Liver (tissue), 9 donors: ENCODE results near the gene GLT6D1. TPM values are rescaled to one million over a fixed set of nuclear protein-coding genes. Genes with fewer than 3 reads are reported as not detected.

Experiments used
- DNase-seq: peaks from one replicate; pipeline ENCODE4 v3.0.0-alpha.2; 2017; ENCODE audit warnings: low spot score
- H3K27ac ChIP-seq, 2 donors: one replicate each; pipeline ENCODE4 v1.7.0; 2013; ENCODE audit warnings: inconsistent platforms in 2 of 2, low read length in 2 of 2, control low read depth in 1 of 2, low read depth in 1 of 2, mild to moderate bottlenecking in 1 of 2
- H3K27me3 ChIP-seq, 4 donors: one replicate each; pipeline versions ENCODE4 v1.6.1 to v1.7.0; 2013; ENCODE audit warnings: low read length in 3 of 4, inconsistent platforms in 1 of 4, mild to moderate bottlenecking in 1 of 4, moderate library complexity in 1 of 4; ENCODE audit not compliant: control insufficient read depth in 4 of 4, insufficient read depth in 4 of 4
- H3K36me3 ChIP-seq, 4 donors: one replicate each; pipeline versions ENCODE4 v1.6.1 to v1.7.0; 2013; ENCODE audit warnings: low read length in 3 of 4, mild to moderate bottlenecking in 3 of 4, low read depth in 1 of 4, moderate library complexity in 1 of 4; ENCODE audit not compliant: control insufficient read depth in 4 of 4, insufficient read depth in 3 of 4
- H3K4me1 ChIP-seq, 4 donors: one replicate each; pipeline versions ENCODE4 v1.6.1 to v1.7.0; 2013; ENCODE audit warnings: low read length in 3 of 4, mild to moderate bottlenecking in 3 of 4, moderate library complexity in 1 of 4; ENCODE audit not compliant: control insufficient read depth in 4 of 4, insufficient read depth in 4 of 4
- H3K4me3 ChIP-seq, 3 donors: one replicate each; pipeline versions ENCODE4 v1.6.1 to v1.7.0; 2013; ENCODE audit warnings: low read length in 3 of 3, control low read depth in 1 of 3, low read depth in 1 of 3, mild to moderate bottlenecking in 1 of 3
- H3K9ac ChIP-seq, 2 donors: one replicate each; pipeline ENCODE4 v1.7.0; 2013; ENCODE audit warnings: low read length in 2 of 2, mild to moderate bottlenecking in 2 of 2, moderate library complexity in 2 of 2, control low read depth in 1 of 2, low read depth in 1 of 2
- H3K9me3 ChIP-seq, 4 donors: one replicate each; pipeline versions ENCODE4 v1.6.1 to v1.7.0; 2013; ENCODE audit warnings: low read length in 3 of 4; ENCODE audit not compliant: control insufficient read depth in 4 of 4
- ATF3 ChIP-seq: IDR thresholded peaks from 2 replicates; pipeline ENCODE4 v1.6.1; 2016; ENCODE audit warnings: antibody characterized with exemption
- CTCF ChIP-seq: fragments of 150-350 bp; IDR thresholded peaks from 2 replicates; pipeline ENCODE4 v1.5.1; 2017; ENCODE audit warnings: improper control_type of control experiment, low read depth, low read length; ENCODE audit not compliant: missing input control
- EGR1 ChIP-seq, 2 donors: IDR thresholded peaks; 2 replicates each; pipeline ENCODE4 v1.6.1; 2016 to 2018; ENCODE audit warnings: antibody characterized with exemption in 2 of 2, low read depth in 2 of 2
- FOXA1 ChIP-seq: IDR thresholded peaks from 2 replicates; pipeline ENCODE4 v1.6.1; 2016; ENCODE audit warnings: antibody characterized with exemption
- FOXA2 ChIP-seq: IDR thresholded peaks from 2 replicates; pipeline ENCODE4 v1.6.1; 2016; ENCODE audit warnings: antibody characterized with exemption
- GABPA ChIP-seq, 2 donors: IDR thresholded peaks in 1 of 2; conservative IDR thresholded peaks in 1 of 2; 2 replicates each; pipeline ENCODE4 v1.6.1; 2016; ENCODE audit warnings: antibody characterized with exemption in 2 of 2, mild to moderate bottlenecking in 1 of 2, moderate library complexity in 1 of 2
- HNF4A ChIP-seq, 2 donors: conservative IDR thresholded peaks; 2 replicates each; pipeline ENCODE4 v1.6.1; 2016; ENCODE audit warnings: antibody characterized with exemption in 2 of 2, mild to moderate bottlenecking in 2 of 2
- JUND ChIP-seq, 2 donors: IDR thresholded peaks; 2 replicates each; pipeline ENCODE4 v1.6.1; 2016; ENCODE audit warnings: antibody characterized with exemption in 2 of 2
- NR2F2 ChIP-seq: IDR thresholded peaks from 2 replicates; pipeline ENCODE4 v1.6.1; 2016; ENCODE audit warnings: antibody characterized with exemption
- RAD21 ChIP-seq, 2 donors: IDR thresholded peaks; 2 replicates each; pipeline ENCODE4 v1.6.1; 2016; ENCODE audit warnings: antibody characterized with exemption in 2 of 2, mild to moderate bottlenecking in 2 of 2
- RXRA ChIP-seq, 2 donors: IDR thresholded peaks; 2 replicates each; pipeline ENCODE4 v1.6.1; 2017 to 2018; ENCODE audit warnings: antibody characterized with exemption in 2 of 2, mild to moderate bottlenecking in 1 of 2
- SP1 ChIP-seq: IDR thresholded peaks from 2 replicates; pipeline ENCODE4 v1.6.1; 2018; ENCODE audit warnings: antibody characterized with exemption, mild to moderate bottlenecking
- TAF1 ChIP-seq: conservative IDR thresholded peaks from 2 replicates; pipeline ENCODE4 v1.6.1; 2016; ENCODE audit warnings: antibody characterized with exemption, mild to moderate bottlenecking
- YY1 ChIP-seq: IDR thresholded peaks from 2 replicates; pipeline ENCODE4 v1.6.1; 2016; ENCODE audit warnings: antibody characterized with exemption, mild to moderate bottlenecking
- WGBS: extraction: QIAGEN DNeasy Blood & Tissue Kit; methylation state at CpG from one replicate; pipeline ENCODE4 v1.1.7; 2013; 5-methylcytosine and 5-hydroxymethylcytosine counted together
- polyA plus RNA-seq, 2 donors: library from polyadenylated mRNA; stranded (reverse) in 1 of 2; unstranded in 1 of 2; fragments of 200-250 nt in 1 of 2; fragments of >200 nt in 1 of 2; fragmentation: Nextera tagmentation in 1 of 2; extraction: Ambion mirVana in 1 of 2; gene quantifications; one replicate each; pipeline versions ENCODE4 v1.2.1 to v1.2.3, GENCODE V29; 2013 to 2015
- total RNA-seq, 2 donors: library from RNA; depleted of rRNA; stranded (reverse); fragments of >200 nt; gene quantifications; one replicate each; pipeline ENCODE4 v1.2.3, GENCODE V29; 2014
- TF ChIP-seq, protein P1 (sequence below): IDR thresholded peaks from 2 replicates; pipeline ENCODE4 v1.6.1; 2016; ENCODE audit warnings: antibody characterized with exemption
- TF ChIP-seq, protein P2 (sequence below): IDR thresholded peaks from 2 replicates; pipeline ENCODE4 v1.6.1; 2016; ENCODE audit warnings: antibody characterized with exemption
- TF ChIP-seq, protein P3 (sequence below): IDR thresholded peaks from 2 replicates; pipeline ENCODE4 v1.6.1; 2016; ENCODE audit warnings: antibody characterized with exemption, mild to moderate bottlenecking
- donor health status: healthy.
- donor health status: healthy.
- donor health status: healthy.
- donor health status: healthy.
- donor health status: healthy.

Gene GLT6D1
- total and polyA plus RNA-seq, 4 donors, result not detected

DNA sequence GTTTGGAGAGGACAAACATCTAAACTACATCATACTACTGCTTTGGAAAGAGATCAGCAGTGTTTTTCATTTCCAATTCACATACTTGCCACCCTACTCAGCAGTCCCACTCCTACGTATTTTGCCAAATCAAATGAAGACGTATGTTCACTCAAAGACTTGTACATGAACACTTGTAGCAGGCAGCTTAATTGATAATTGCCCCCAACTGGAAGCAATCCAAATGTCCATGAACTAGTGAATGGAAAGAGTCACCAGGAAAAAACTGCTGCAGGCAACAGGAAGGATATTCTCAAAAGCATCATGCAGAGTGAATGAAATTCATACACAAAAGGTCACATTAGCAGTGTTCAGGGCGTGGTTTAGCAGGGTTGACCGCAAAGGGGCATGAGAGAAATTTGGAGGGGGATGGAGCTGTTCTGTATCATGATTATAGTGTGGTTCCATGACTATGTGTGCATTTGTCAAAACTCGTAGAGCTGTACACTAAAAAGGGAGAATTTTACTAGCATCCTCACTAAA, 39.0 kb downstream of the GLT6D1 start:
- H3K27ac ChIP-seq, result no peak overlapping the region
- H3K27me3 ChIP-seq, result peaks cover 0 to 7% (median 0%) of the 10 kb centered on the region in 4 donors
- TF ChIP-seq ATF3 (no peak), CTCF (no peak), SP1 (no peak), EGR1 (IDR thresholded peaks at IDR 0.05; ENCODE audit: low read depth in 2 of 2) (no peak), FOXA2 (no peak), NR2F2 (no peak), GABPA (IDR thresholded peaks at IDR 0.05 in 1 of 2, conservative IDR thresholded peaks at IDR 0.05 in 1 of 2) (no peak), RAD21 (IDR thresholded peaks at IDR 0.05) (no peak), YY1 (no peak)
- TF ChIP-seq, protein P1, sequence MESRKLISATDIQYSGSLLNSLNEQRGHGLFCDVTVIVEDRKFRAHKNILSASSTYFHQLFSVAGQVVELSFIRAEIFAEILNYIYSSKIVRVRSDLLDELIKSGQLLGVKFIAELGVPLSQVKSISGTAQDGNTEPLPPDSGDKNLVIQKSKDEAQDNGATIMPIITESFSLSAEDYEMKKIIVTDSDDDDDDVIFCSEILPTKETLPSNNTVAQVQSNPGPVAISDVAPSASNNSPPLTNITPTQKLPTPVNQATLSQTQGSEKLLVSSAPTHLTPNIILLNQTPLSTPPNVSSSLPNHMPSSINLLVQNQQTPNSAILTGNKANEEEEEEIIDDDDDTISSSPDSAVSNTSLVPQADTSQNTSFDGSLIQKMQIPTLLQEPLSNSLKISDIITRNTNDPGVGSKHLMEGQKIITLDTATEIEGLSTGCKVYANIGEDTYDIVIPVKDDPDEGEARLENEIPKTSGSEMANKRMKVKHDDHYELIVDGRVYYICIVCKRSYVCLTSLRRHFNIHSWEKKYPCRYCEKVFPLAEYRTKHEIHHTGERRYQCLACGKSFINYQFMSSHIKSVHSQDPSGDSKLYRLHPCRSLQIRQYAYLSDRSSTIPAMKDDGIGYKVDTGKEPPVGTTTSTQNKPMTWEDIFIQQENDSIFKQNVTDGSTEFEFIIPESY, result no peak
- TF ChIP-seq, protein P2, sequence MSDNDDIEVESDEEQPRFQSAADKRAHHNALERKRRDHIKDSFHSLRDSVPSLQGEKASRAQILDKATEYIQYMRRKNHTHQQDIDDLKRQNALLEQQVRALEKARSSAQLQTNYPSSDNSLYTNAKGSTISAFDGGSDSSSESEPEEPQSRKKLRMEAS, result no peak
- H3K4me1 ChIP-seq, result no peaks in the 10 kb centered on the region
- no peak overlapping the region for H3K4me3 ChIP-seq
- H3K9ac ChIP-seq, result no peak overlapping the region
- H3K36me3 ChIP-seq, result no peaks in the 10 kb centered on the region
- DNase-seq, result no peak
- H3K9me3 ChIP-seq, result no peaks in the 10 kb centered on the region
- 56% methylated on average over 5 of the region's 5 CpGs for WGBS

GRCh38 chr9:135596211-135596610, 43.1 kb downstream of the GLT6D1 start:
- no peaks in the 10 kb centered on the region for H3K4me1 ChIP-seq
- no peak overlapping the region for H3K9ac ChIP-seq
- WGBS, result 61% methylated on average over 2 of the region's 2 CpGs
- H3K27me3 ChIP-seq, result peaks cover 0 to 7% (median 0%) of the 10 kb centered on the region in 4 donors
- H3K36me3 ChIP-seq, result no peaks in the 10 kb centered on the region
- no peaks in the 10 kb centered on the region for H3K9me3 ChIP-seq
- no peak for DNase-seq
- H3K4me3 ChIP-seq, result no peak overlapping the region
- no peak for TF ChIP-seq SP1
- TF ChIP-seq EGR1 (IDR thresholded peaks at IDR 0.05; ENCODE audit: low read depth in 2 of 2), result no peak
- TF ChIP-seq YY1, result no peak
- TF ChIP-seq, protein P1, result no peak
- TF ChIP-seq, protein P2, result no peak
- TF ChIP-seq RXRA (IDR thresholded peaks at IDR 0.05), result no peak
- no peak for TF ChIP-seq ATF3
- TF ChIP-seq, protein P3, sequence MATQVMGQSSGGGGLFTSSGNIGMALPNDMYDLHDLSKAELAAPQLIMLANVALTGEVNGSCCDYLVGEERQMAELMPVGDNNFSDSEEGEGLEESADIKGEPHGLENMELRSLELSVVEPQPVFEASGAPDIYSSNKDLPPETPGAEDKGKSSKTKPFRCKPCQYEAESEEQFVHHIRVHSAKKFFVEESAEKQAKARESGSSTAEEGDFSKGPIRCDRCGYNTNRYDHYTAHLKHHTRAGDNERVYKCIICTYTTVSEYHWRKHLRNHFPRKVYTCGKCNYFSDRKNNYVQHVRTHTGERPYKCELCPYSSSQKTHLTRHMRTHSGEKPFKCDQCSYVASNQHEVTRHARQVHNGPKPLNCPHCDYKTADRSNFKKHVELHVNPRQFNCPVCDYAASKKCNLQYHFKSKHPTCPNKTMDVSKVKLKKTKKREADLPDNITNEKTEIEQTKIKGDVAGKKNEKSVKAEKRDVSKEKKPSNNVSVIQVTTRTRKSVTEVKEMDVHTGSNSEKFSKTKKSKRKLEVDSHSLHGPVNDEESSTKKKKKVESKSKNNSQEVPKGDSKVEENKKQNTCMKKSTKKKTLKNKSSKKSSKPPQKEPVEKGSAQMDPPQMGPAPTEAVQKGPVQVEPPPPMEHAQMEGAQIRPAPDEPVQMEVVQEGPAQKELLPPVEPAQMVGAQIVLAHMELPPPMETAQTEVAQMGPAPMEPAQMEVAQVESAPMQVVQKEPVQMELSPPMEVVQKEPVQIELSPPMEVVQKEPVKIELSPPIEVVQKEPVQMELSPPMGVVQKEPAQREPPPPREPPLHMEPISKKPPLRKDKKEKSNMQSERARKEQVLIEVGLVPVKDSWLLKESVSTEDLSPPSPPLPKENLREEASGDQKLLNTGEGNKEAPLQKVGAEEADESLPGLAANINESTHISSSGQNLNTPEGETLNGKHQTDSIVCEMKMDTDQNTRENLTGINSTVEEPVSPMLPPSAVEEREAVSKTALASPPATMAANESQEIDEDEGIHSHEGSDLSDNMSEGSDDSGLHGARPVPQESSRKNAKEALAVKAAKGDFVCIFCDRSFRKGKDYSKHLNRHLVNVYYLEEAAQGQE, result no peak
- TF ChIP-seq CTCF, result no peak
- TF ChIP-seq RAD21 (IDR thresholded peaks at IDR 0.05), result no peak
- no peak for TF ChIP-seq GABPA (IDR thresholded peaks at IDR 0.05 in 1 of 2, conservative IDR thresholded peaks at IDR 0.05 in 1 of 2)
- no peak for TF ChIP-seq TAF1
- TF ChIP-seq HNF4A (conservative IDR thresholded peaks at IDR 0.05), result no peak
- TF ChIP-seq FOXA1, result no peak
- no peak for TF ChIP-seq FOXA2
- TF ChIP-seq JUND (IDR thresholded peaks at IDR 0.05), result no peak
- TF ChIP-seq NR2F2, result no peak
- H3K27ac ChIP-seq, result no peak overlapping the region
